ENCODE measurements around the gene SSC5D.

GRCh38 chr19:55444646-55445045 lies 43.6 kb upstream of the SSC5D start:
- TF ChIP-seq ZFP30 (CRISPR knock-in tag; IDR thresholded peaks at IDR 0.05) (no peak), PPARA (CRISPR knock-in tag; IDR thresholded peaks at IDR 0.05; ENCODE audit: borderline replicate concordance) (no peak), ZFP3 (CRISPR knock-in tag; IDR thresholded peaks at IDR 0.05) (no peak), RARB (CRISPR knock-in tag; IDR thresholded peaks at IDR 0.05) (no peak), CREB5 (CRISPR knock-in tag; IDR thresholded peaks at IDR 0.05; ENCODE audit: low read depth) (no peak), POU6F1 (CRISPR knock-in tag; IDR thresholded peaks at IDR 0.05; ENCODE audit: borderline replicate concordance, low read depth) (no peak), ZNF565 (CRISPR knock-in tag; conservative IDR thresholded peaks at IDR 0.05; ENCODE audit: low read depth) (no peak), ZC3H10 (CRISPR knock-in tag; IDR thresholded peaks at IDR 0.05) (no peak), ISL1 (CRISPR knock-in tag; IDR thresholded peaks at IDR 0.05) (no peak), TCF4 (CRISPR knock-in tag; IDR thresholded peaks at IDR 0.05; ENCODE audit: borderline replicate concordance) (no peak), PATZ1 (CRISPR knock-in tag; IDR thresholded peaks at IDR 0.05; ENCODE audit: borderline replicate concordance) (no peak), BACH2 (CRISPR knock-in tag; IDR thresholded peaks at IDR 0.05; ENCODE audit: borderline replicate concordance) (no peak), GLIS3 (CRISPR knock-in tag; IDR thresholded peaks at IDR 0.05) (no peak)

Measured in SK-N-SH treated with all-trans-retinoic acid at 6 μM for 48 hours (cell line).